ENCODE data around the gene LMBR1. TPM values are rescaled to one million over a fixed set of nuclear protein-coding genes. Genes with fewer than 3 reads are reported as not detected.

LMBR1 gene
- total RNA-seq, 1 donor from 2014 or later, result 49.7 TPM

- no peak for DNase-seq (ENCODE audit: low read depth)
- no peak overlapping the region for H2AFZ ChIP-seq (ENCODE audit: low read depth, low read length)
- H3K4me3 ChIP-seq (ENCODE audit: insufficient read depth, low read depth, low read length), result no peak overlapping the region
- FAIRE-seq, result no peak
- no peaks in the 10 kb centered on the region for H3K36me3 ChIP-seq (ENCODE audit: insufficient read depth, low read length)
- Mint-ChIP-seq H3K36me3 (ENCODE audit: low read depth, unreplicated experiment) (peaks cover 2% of the 10 kb centered on the region), H3K27ac (ENCODE audit: unreplicated experiment) (no peak overlapping the region), H3K9me3 (ENCODE audit: unreplicated experiment) (no peaks in the 10 kb centered on the region), H3K4me3 (ENCODE audit: unreplicated experiment) (no peak overlapping the region), H3K27me3 (ENCODE audit: low read depth, unreplicated experiment) (no peaks in the 10 kb centered on the region), H3K4me1 (ENCODE audit: low read depth, unreplicated experiment) (peaks cover 10% of the 10 kb centered on the region)
- no peaks in the 10 kb centered on the region for H3K27me3 ChIP-seq (ENCODE audit: insufficient read depth, low read length)
- H3K9ac ChIP-seq (ENCODE audit: low read length), result no peak overlapping the region
- H3K4me2 ChIP-seq (ENCODE audit: low read length), result no peak overlapping the region
- TF ChIP-seq CTCF (IDR thresholded peaks at IDR 0.05; ENCODE audit: insufficient read depth, low read depth, low read length), result no peak
- TF ChIP-seq EZH2 (IDR thresholded peaks at IDR 0.05; ENCODE audit: insufficient read depth, low read length), result no peak
- no peaks in the 10 kb centered on the region for H3K9me3 ChIP-seq (ENCODE audit: insufficient read depth, low read depth, low read length)
- H4K20me1 ChIP-seq (ENCODE audit: insufficient read depth, low read length), result no peaks in the 10 kb centered on the region
- H3K27ac ChIP-seq (ENCODE audit: low read depth, low read length), result no peak overlapping the region
- H3K79me2 ChIP-seq (ENCODE audit: insufficient read depth, low read length), result no peaks in the 10 kb centered on the region
- H3K4me1 ChIP-seq (ENCODE audit: insufficient read depth, low read length), result no peaks in the 10 kb centered on the region
Measured at GRCh38 chr7:156802214-156802613, 90.8 kb downstream of the LMBR1 start.

DNA sequence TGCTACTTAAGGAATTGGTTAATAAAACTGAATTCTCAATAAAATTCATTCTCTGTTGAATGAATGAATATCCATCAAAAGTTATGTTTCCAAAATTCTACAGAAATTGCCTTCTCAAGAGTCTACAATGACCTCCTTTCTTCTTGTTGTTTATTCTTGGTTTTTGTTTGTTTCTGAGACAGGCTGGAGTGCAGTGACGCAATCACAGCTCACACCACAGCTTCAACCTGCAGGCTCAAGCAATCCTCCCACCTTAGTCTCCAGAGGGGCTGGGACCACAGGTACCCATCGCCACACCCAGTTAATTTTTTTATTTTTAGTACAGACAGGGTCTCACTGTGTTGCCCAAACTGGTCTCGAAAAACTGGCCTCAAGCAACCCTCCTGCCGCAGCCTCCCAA is 97.6 kb downstream of the LMBR1 start:
- H3K4me3 ChIP-seq (ENCODE audit: insufficient read depth, low read depth, low read length), result no peak overlapping the region
- no peaks in the 10 kb centered on the region for H3K27me3 ChIP-seq (ENCODE audit: insufficient read depth, low read length)
- no peaks in the 10 kb centered on the region for H3K9me3 ChIP-seq (ENCODE audit: insufficient read depth, low read depth, low read length)
- peaks cover 10% of the 10 kb centered on the region for H3K4me1 Mint-ChIP-seq (ENCODE audit: low read depth, unreplicated experiment)
- H2AFZ ChIP-seq (ENCODE audit: low read depth, low read length), result no peak overlapping the region
- H3K79me2 ChIP-seq (ENCODE audit: insufficient read depth, low read length), result no peaks in the 10 kb centered on the region
- no peaks in the 10 kb centered on the region for H3K36me3 ChIP-seq (ENCODE audit: insufficient read depth, low read length)
- H3K4me2 ChIP-seq (ENCODE audit: low read length), result no peak overlapping the region
- H3K4me1 ChIP-seq (ENCODE audit: insufficient read depth, low read length), result no peaks in the 10 kb centered on the region
- no peaks in the 10 kb centered on the region for H4K20me1 ChIP-seq (ENCODE audit: insufficient read depth, low read length)
- H3K27me3 Mint-ChIP-seq (ENCODE audit: low read depth, unreplicated experiment), result no peaks in the 10 kb centered on the region
- no peaks in the 10 kb centered on the region for H3K36me3 Mint-ChIP-seq (ENCODE audit: low read depth, unreplicated experiment)
- H3K4me3 Mint-ChIP-seq (ENCODE audit: unreplicated experiment), result no peak overlapping the region
- no peak for TF ChIP-seq EZH2 (IDR thresholded peaks at IDR 0.05; ENCODE audit: insufficient read depth, low read length)
- TF ChIP-seq CTCF (IDR thresholded peaks at IDR 0.05; ENCODE audit: insufficient read depth, low read depth, low read length), result no peak
- H3K9ac ChIP-seq (ENCODE audit: low read length), result no peak overlapping the region
- H3K27ac Mint-ChIP-seq (ENCODE audit: unreplicated experiment), result no peak overlapping the region
- H3K27ac ChIP-seq (ENCODE audit: low read depth, low read length), result no peak overlapping the region
- DNase-seq (ENCODE audit: low read depth) (no peak), FAIRE-seq (no peak)
- no peaks in the 10 kb centered on the region for H3K9me3 Mint-ChIP-seq (ENCODE audit: unreplicated experiment)

- Histone ChIP-seq H3K4me3 (ENCODE audit: insufficient read depth, low read depth, low read length) (no peak overlapping the region), H4K20me1 (ENCODE audit: insufficient read depth, low read length) (no peaks in the 10 kb centered on the region), H2AFZ (ENCODE audit: low read depth, low read length) (no peak overlapping the region), H3K4me2 (ENCODE audit: low read length) (no peak overlapping the region), H3K27me3 (ENCODE audit: insufficient read depth, low read length) (no peaks in the 10 kb centered on the region), H3K9me3 (ENCODE audit: insufficient read depth, low read depth, low read length) (no peaks in the 10 kb centered on the region), H3K4me1 (ENCODE audit: insufficient read depth, low read length) (no peaks in the 10 kb centered on the region), H3K27ac (ENCODE audit: low read depth, low read length) (no peak overlapping the region), H3K9ac (ENCODE audit: low read length) (no peak overlapping the region), H3K36me3 (ENCODE audit: insufficient read depth, low read length) (no peaks in the 10 kb centered on the region), H3K79me2 (ENCODE audit: insufficient read depth, low read length) (no peaks in the 10 kb centered on the region)
- Mint-ChIP-seq H3K27me3 (ENCODE audit: low read depth, unreplicated experiment) (no peaks in the 10 kb centered on the region), H3K9me3 (ENCODE audit: unreplicated experiment) (no peaks in the 10 kb centered on the region), H3K36me3 (ENCODE audit: low read depth, unreplicated experiment) (no peaks in the 10 kb centered on the region), H3K27ac (ENCODE audit: unreplicated experiment) (no peak overlapping the region), H3K4me3 (ENCODE audit: unreplicated experiment) (no peak overlapping the region), H3K4me1 (ENCODE audit: low read depth, unreplicated experiment) (no peaks in the 10 kb centered on the region)
- TF ChIP-seq CTCF (IDR thresholded peaks at IDR 0.05; ENCODE audit: insufficient read depth, low read depth, low read length), result no peak
- no peak for TF ChIP-seq EZH2 (IDR thresholded peaks at IDR 0.05; ENCODE audit: insufficient read depth, low read length)
- no peak for FAIRE-seq
- no peak for DNase-seq (ENCODE audit: low read depth)
Measured at GRCh38 chr7:156793334-156793733, 99.6 kb downstream of the LMBR1 start.

Measured in astrocyte (in vitro differentiated cells and primary cell).